ENCODE measurements around the gene RAB22A. TPM values are rescaled to one million over a fixed set of nuclear protein-coding genes. Genes with fewer than 3 reads are reported as not detected.

Gene RAB22A
- total RNA-seq, 6 experiments from 2014 or later: 20.4 to 26.0 (median 22.7) TPM

DNA sequence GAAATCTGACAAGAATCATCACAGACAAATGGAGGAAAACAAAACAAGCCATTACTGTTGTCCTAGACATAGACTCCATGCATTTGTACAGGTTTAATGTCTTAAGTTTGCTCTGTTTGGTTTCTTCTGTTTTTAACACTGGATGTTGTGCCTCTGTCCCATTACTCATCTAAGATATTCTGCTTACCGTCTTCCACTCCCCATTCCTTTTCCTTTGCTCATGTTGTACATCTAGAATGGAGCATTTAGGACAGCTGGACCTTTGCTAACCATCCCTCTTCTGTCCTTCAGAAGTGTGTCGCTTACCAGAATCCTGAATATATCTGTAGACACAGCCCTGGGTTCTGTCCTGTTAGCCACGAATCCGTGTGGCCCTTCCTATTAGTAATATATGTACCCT is 35.2 kb downstream of the RAB22A start:
- TF ChIP-seq, protein P1, sequence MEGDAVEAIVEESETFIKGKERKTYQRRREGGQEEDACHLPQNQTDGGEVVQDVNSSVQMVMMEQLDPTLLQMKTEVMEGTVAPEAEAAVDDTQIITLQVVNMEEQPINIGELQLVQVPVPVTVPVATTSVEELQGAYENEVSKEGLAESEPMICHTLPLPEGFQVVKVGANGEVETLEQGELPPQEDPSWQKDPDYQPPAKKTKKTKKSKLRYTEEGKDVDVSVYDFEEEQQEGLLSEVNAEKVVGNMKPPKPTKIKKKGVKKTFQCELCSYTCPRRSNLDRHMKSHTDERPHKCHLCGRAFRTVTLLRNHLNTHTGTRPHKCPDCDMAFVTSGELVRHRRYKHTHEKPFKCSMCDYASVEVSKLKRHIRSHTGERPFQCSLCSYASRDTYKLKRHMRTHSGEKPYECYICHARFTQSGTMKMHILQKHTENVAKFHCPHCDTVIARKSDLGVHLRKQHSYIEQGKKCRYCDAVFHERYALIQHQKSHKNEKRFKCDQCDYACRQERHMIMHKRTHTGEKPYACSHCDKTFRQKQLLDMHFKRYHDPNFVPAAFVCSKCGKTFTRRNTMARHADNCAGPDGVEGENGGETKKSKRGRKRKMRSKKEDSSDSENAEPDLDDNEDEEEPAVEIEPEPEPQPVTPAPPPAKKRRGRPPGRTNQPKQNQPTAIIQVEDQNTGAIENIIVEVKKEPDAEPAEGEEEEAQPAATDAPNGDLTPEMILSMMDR (IDR thresholded peaks at IDR 0.05): no peak
- H3K36me3 Mint-ChIP-seq (ENCODE audit: low read depth): peaks cover 50% of the 10 kb centered on the region
- no peaks in the 10 kb centered on the region for H3K9me3 Mint-ChIP-seq
- no peaks in the 10 kb centered on the region for H3K27me3 Mint-ChIP-seq (ENCODE audit: insufficient read depth)
- H3K4me3 Mint-ChIP-seq: peak overlapping the region; percentile 24; the same call in 1 of the 2 replicates
- H3K4me1 Mint-ChIP-seq (ENCODE audit: low read depth): peaks cover 86% of the 10 kb centered on the region
- H3K27ac Mint-ChIP-seq: peak overlapping the region; percentile 85
- peak; percentile 64 for DNase-seq

DNA sequence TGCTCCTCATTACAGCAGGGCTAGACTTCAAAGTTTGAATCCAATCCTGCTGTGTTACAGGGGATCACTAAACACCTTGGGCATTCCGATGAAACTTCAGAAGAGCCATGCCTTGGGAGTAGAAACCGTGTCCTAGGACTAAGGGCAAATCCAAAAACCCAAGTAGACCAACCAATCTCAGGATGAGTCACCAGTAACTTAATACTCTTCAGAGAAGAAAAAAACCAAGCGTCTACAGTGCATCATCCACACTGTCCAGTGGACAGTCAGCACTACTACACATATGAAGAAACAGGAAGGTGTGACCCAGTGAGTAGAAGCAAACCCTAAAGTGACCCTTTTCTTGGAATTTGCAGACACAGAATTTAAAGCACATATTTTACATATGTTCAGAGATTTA is 40.1 kb downstream of the RAB22A start:
- Mint-ChIP-seq H3K36me3 (ENCODE audit: low read depth) (peaks cover 53% of the 10 kb centered on the region), H3K9me3 (no peaks in the 10 kb centered on the region), H3K27ac (peak overlapping the region; percentile 65), H3K4me3 (peak overlapping the region; percentile 13; the same call in 1 of the 2 replicates), H3K27me3 (ENCODE audit: insufficient read depth) (no peaks in the 10 kb centered on the region), H3K4me1 (ENCODE audit: low read depth) (peaks cover 45% of the 10 kb centered on the region)
- DNase-seq: peak; percentile 78
- TF ChIP-seq, protein P1 (IDR thresholded peaks at IDR 0.05): peak; percentile 34

DNA sequence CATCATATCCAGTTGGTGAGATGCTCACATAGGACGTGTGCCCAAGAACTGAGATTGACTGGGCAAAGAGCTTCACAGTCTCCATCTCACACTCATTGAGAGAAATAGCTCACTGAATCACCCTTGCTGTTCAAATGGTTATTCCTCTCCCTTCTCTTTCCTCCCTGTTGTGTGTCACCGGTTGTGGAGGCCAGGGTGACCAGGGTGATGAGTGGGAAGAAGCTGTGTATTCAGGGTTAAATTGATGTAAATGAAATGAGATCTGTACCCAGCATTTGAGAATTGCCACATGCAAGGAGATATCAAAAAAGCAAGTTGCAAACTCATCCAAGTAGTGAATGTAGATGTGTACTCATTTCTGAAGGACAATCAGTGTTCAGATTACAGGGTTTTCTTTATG is 43.0 kb downstream of the RAB22A start:
- H3K27me3 Mint-ChIP-seq (ENCODE audit: insufficient read depth): no peaks in the 10 kb centered on the region; the same call in 1 of the 2 replicates
- TF ChIP-seq, protein P1 (IDR thresholded peaks at IDR 0.05): no peak
- H3K27ac Mint-ChIP-seq: no peak overlapping the region
- H3K4me3 Mint-ChIP-seq: no peak overlapping the region
- no peak for DNase-seq
- H3K36me3 Mint-ChIP-seq (ENCODE audit: low read depth): peaks cover 46% of the 10 kb centered on the region
- no peaks in the 10 kb centered on the region for H3K9me3 Mint-ChIP-seq
- peaks cover 23% of the 10 kb centered on the region for H3K4me1 Mint-ChIP-seq (ENCODE audit: low read depth)

DNA sequence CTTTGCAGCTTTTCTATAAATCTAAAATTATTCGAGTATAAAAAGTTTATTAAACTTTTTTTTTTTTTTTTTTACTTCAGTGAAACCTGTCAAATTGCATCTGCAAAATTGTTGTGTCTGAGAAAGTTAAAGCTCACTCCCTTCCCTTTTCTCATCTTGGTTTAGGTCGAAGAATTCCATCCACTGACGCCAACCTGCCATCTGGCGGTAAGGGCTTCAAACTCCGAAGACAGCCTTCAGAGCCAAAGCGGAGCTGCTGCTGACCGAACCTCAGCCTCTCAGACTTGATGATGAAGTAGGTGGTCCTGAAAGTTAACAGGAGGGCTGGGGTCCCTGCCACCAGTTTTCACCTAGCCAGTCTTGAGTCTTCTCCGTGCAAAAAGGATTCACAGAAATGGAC is 49.9 kb downstream of the RAB22A start:
- no peak overlapping the region for H3K27ac Mint-ChIP-seq
- DNase-seq: no peak
- TF ChIP-seq, protein P1 (IDR thresholded peaks at IDR 0.05): no peak
- H3K27me3 Mint-ChIP-seq (ENCODE audit: insufficient read depth): no peaks in the 10 kb centered on the region; the same call in 1 of the 2 replicates
- H3K4me1 Mint-ChIP-seq (ENCODE audit: low read depth): peaks cover 13% of the 10 kb centered on the region
- H3K4me3 Mint-ChIP-seq: no peak overlapping the region
- peaks cover 40% of the 10 kb centered on the region for H3K36me3 Mint-ChIP-seq (ENCODE audit: low read depth)
- H3K9me3 Mint-ChIP-seq: no peaks in the 10 kb centered on the region

DNA sequence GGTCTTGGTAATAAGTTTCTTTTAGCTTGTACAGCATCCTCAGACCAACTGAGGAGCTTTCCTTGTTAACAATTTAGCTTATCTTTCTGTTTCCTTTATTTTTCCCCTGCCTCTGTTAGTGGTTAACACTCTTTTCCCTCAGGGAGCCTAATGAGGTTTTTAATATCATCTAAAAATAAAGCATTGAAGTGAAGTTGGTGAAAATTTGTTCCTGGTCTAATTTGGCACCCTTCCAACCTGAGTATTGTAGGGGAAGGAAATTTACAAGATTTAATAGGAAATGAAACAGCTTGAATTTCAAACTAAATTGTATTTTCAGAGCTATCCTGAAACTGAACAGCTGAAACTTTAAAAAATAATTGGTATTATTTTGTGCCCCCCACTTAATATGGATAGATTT is 51.4 kb downstream of the RAB22A start:
- TF ChIP-seq, protein P1 (IDR thresholded peaks at IDR 0.05): no peak
- H3K9me3 Mint-ChIP-seq: no peaks in the 10 kb centered on the region
- peaks cover 35% of the 10 kb centered on the region for H3K36me3 Mint-ChIP-seq (ENCODE audit: low read depth)
- no peaks in the 10 kb centered on the region; the same call in 1 of the 2 replicates for H3K27me3 Mint-ChIP-seq (ENCODE audit: insufficient read depth)
- no peak for DNase-seq
- peaks cover 13% of the 10 kb centered on the region for H3K4me1 Mint-ChIP-seq (ENCODE audit: low read depth)
- peak overlapping the region; percentile 73 for H3K27ac Mint-ChIP-seq
- no peak overlapping the region for H3K4me3 Mint-ChIP-seq
